SU-DHL-6 (cell line): ENCODE results near the gene TRIM33.

Source experiments
- H2AFZ ChIP-seq: fragments of 200-600 bp; sonication (generic); 2 replicates; pipeline ENCODE4 v1.6.1; 2014; ENCODE audit warnings: low read depth, mild to moderate bottlenecking, moderate library complexity, mixed read lengths, antibody characterized with exemption, low read length; ENCODE audit not compliant: severe bottlenecking
- H3F3A ChIP-seq: fragments of 200-600 bp; shearing (Covaris generic); 2 replicates; pipeline ENCODE4 v1.6.0; 2016; ENCODE audit warnings: antibody characterized with exemption, mild to moderate bottlenecking; ENCODE audit not compliant: insufficient read depth
- H3K27ac ChIP-seq: fragments of 200-600 bp; sonication (generic); 2 replicates; pipeline ENCODE4 v1.5.1; 2016; ENCODE audit warnings: low read depth, mild to moderate bottlenecking, low read length, moderate library complexity, mixed read lengths
- H3K27me3 ChIP-seq: fragments of 200-600 bp; sonication (generic), shearing (Covaris generic); 2 replicates; pipeline ENCODE4 v1.6.0; 2014; ENCODE audit warnings: mild to moderate bottlenecking, low read length
- H3K36me3 ChIP-seq: fragments of 200-600 bp; sonication (generic); 2 replicates; pipeline ENCODE4 v1.6.1; 2014; ENCODE audit warnings: mild to moderate bottlenecking, low read length, mixed read lengths
- H3K4me2 ChIP-seq: fragments of 300-600, 200-600 bp; shearing (Covaris generic), sonication (generic); 2 replicates; pipeline ENCODE4 v1.6.0; 2014; ENCODE audit warnings: low read length, low read depth, mild to moderate bottlenecking; ENCODE audit not compliant: poor library complexity, severe bottlenecking
- H3K4me3 ChIP-seq: fragments of 200-600 bp; sonication (generic); 2 replicates; pipeline ENCODE4 v1.5.1; 2014; ENCODE audit warnings: antibody characterized with exemption, low read length, mild to moderate bottlenecking, mixed read lengths; ENCODE audit not compliant: insufficient read depth, poor library complexity, severe bottlenecking
- H3K79me2 ChIP-seq: fragments of 200-600 bp; sonication (generic); 2 replicates; pipeline ENCODE4 v1.6.1; 2014; ENCODE audit warnings: mild to moderate bottlenecking, low read length, moderate library complexity; ENCODE audit not compliant: insufficient read depth
- H3K9ac ChIP-seq: fragments of 200-600 bp; sonication (generic); 2 replicates; pipeline ENCODE4 v1.7.0; 2014; ENCODE audit warnings: mild to moderate bottlenecking, low read length
- H3K9me2 ChIP-seq: fragments of 200-600 bp; sonication (generic); replicated peaks from 2 replicates; pipeline ENCODE4 v1.6.1; 2014; ENCODE audit warnings: low read length; ENCODE audit not compliant: insufficient read depth
- H3K9me3 ChIP-seq: fragments of 200-600 bp; sonication (generic); 2 replicates; pipeline ENCODE4 v1.6.1; 2014; ENCODE audit warnings: low read length, mixed read lengths; ENCODE audit not compliant: insufficient read depth
- H4K20me1 ChIP-seq: fragments of 200-600 bp; sonication (generic); 2 replicates; pipeline ENCODE4 v1.6.1; 2014; ENCODE audit warnings: low read depth, mild to moderate bottlenecking, antibody characterized with exemption, low read length, moderate library complexity, mixed read lengths
- CTCF ChIP-seq: fragments of 200-600 bp; sonication (generic); IDR thresholded peaks from one replicate; pipeline ENCODE4 v1.5.1; 2017; ENCODE audit warnings: antibody characterized with exemption, mild to moderate bottlenecking, low read length, moderate library complexity; ENCODE audit not compliant: insufficient read depth, poor library complexity, severe bottlenecking
- EZH2phosphoT487 ChIP-seq: fragments of 200-600 bp; sonication (generic), shearing (Covaris generic); conservative IDR thresholded peaks from 2 replicates; pipeline ENCODE4 v1.6.1; 2018; ENCODE audit warnings: mild to moderate bottlenecking, antibody characterized with exemption, low read length, moderate library complexity, mixed read lengths

Gene TRIM33

GRCh38 chr1:114495486-114495885, 15.5 kb downstream of the TRIM33 start:
- H3K27ac ChIP-seq, result no peak overlapping the region
- H3K9me3 ChIP-seq, result no peaks in the 10 kb centered on the region
- no peaks in the 10 kb centered on the region for H3K27me3 ChIP-seq
- H3K9me2 ChIP-seq, result no peaks in the 10 kb centered on the region
- H4K20me1 ChIP-seq, result peaks cover 8% of the 10 kb centered on the region; the same call in 1 of the 2 replicates
- no peak overlapping the region for H3K4me2 ChIP-seq
- H3K36me3 ChIP-seq, result peaks cover 2% of the 10 kb centered on the region; the same call in 1 of the 2 replicates
- H3K79me2 ChIP-seq, result peaks cover 100% of the 10 kb centered on the region
- no peak overlapping the region for H3K9ac ChIP-seq
- no peak overlapping the region for H3K4me3 ChIP-seq
- H2AFZ ChIP-seq, result no peak overlapping the region
- H3F3A ChIP-seq, result peaks cover 13% of the 10 kb centered on the region
- TF ChIP-seq CTCF (no peak), EZH2phosphoT487 (no peak)

- H3K9me2 ChIP-seq, result no peaks in the 10 kb centered on the region
- no peaks in the 10 kb centered on the region for H3K36me3 ChIP-seq
- no peak overlapping the region for H2AFZ ChIP-seq
- no peak overlapping the region for H3K27ac ChIP-seq
- no peaks in the 10 kb centered on the region for H3K9me3 ChIP-seq
- no peak overlapping the region for H3K9ac ChIP-seq
- no peak overlapping the region for H3K4me2 ChIP-seq
- H4K20me1 ChIP-seq, result peaks cover 10% of the 10 kb centered on the region; the same call in 1 of the 2 replicates
- H3K27me3 ChIP-seq, result no peaks in the 10 kb centered on the region
- H3K79me2 ChIP-seq, result peaks cover 100% of the 10 kb centered on the region
- no peak for TF ChIP-seq EZH2phosphoT487
- TF ChIP-seq CTCF, result no peak
- H3K4me3 ChIP-seq, result no peak overlapping the region
- H3F3A ChIP-seq, result peaks cover 26% of the 10 kb centered on the region
Observed at GRCh38 chr1:114492978-114493377, 18.0 kb downstream of the TRIM33 start.

GRCh38 chr1:114490274-114490693, 20.7 kb downstream of the TRIM33 start:
- TF ChIP-seq CTCF, result no peak
- TF ChIP-seq EZH2phosphoT487, result no peak
- Histone ChIP-seq H3K9me3 (no peaks in the 10 kb centered on the region), H3K27ac (peak overlapping the region; percentile 45), H3K9ac (no peak overlapping the region), H3K79me2 (peaks cover 99% of the 10 kb centered on the region), H3F3A (peaks cover 26% of the 10 kb centered on the region), H4K20me1 (peaks cover 5% of the 10 kb centered on the region; the same call in 1 of the 2 replicates), H3K4me2 (peak overlapping the region; percentile 42), H3K9me2 (no peaks in the 10 kb centered on the region), H3K27me3 (no peaks in the 10 kb centered on the region), H3K36me3 (no peaks in the 10 kb centered on the region), H2AFZ (no peak overlapping the region), H3K4me3 (no peak overlapping the region)
